GM19240 (cell line): ENCODE data around the gene KCNQ5.

Source experiments
- DNase-seq: peaks from one replicate; pipeline ENCODE4 v3.0.0; 2011; ENCODE audit warnings: low spot score; ENCODE audit not compliant: insufficient read length

The KCNQ5 gene

GRCh38 chr6:72639920-72640614 is 18.2 kb downstream of the KCNQ5 start:
- DNase-seq: no peak

DNA sequence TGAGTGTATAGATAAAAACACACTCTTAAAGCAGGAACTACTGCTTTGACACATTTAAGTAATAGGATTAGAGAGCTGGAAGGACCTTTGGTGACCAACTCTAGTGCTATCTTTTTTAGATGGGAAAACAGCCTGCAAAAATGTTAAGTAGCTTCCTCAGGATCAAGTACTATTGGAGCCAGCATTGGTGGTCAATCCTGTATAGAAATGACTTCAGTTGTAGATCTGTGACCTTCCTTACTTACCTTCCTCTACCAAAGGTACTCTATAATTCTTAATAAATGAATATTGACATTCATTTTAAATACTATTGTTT is 18.7 kb downstream of the KCNQ5 start:
- no peak for DNase-seq

DNA sequence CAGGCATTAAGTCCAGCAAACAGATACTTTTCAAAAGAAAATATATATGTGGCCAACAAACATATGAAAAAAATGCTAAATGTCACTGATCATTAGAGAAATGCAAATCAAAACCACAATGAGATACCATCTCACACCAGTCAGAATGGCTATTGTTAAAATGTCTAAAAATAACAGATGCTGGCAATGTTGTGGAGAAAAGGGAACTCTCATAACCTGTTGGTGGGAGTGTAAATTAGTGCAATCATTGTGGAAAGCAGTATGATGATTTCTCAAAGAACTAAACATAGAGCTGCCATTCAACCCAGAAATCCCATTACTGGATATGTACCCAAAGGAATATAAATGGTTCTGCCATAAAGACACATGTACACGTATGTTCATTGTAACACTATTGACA is 20.6 kb downstream of the KCNQ5 start:
- DNase-seq: no peak

GRCh38 chr6:72643214-72643613 is 21.4 kb downstream of the KCNQ5 start:
- DNase-seq: no peak

DNA sequence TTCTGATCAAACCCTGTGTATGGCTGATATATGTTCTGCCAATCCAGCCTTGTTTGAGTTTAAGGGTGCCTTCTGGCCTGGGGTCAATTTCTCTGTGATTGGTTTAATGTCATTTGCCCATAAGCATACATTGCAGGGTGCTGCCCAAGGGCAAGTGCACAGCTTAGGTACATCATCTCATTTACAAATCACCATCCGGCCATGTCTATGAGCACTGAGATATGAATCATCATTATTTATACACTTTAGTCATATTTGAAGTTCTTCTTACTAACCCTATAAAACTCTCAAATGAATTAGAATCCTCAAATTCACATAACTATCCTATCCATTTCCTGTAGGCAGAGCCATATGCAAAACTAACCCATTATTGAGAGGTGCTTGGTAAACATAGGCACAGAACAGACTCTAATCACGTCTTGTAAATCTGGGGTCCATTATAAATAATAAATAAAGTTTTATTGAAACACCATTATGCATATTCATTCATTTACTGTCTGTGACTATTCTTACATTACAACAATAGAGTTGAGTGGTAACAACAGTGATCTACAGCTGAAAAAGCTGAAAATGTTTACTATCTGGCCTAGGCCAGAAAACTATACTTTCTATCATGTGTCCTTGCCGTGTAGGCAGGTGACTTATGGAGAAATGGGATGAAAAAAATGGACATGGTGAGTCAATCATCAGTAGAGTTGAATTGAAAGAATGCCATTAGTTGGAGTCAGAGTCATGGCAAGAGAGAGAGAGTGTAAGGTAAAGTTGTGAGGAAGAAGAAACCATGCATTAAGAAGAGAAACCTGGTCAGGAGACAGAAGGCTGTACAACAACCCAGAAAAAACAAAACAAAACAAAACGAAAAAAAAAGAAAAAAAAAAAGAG is 25.0 kb downstream of the KCNQ5 start:
- DNase-seq: no peak

GRCh38 chr6:72647489-72647888 is 25.6 kb downstream of the KCNQ5 start:
- no peak for DNase-seq

DNA sequence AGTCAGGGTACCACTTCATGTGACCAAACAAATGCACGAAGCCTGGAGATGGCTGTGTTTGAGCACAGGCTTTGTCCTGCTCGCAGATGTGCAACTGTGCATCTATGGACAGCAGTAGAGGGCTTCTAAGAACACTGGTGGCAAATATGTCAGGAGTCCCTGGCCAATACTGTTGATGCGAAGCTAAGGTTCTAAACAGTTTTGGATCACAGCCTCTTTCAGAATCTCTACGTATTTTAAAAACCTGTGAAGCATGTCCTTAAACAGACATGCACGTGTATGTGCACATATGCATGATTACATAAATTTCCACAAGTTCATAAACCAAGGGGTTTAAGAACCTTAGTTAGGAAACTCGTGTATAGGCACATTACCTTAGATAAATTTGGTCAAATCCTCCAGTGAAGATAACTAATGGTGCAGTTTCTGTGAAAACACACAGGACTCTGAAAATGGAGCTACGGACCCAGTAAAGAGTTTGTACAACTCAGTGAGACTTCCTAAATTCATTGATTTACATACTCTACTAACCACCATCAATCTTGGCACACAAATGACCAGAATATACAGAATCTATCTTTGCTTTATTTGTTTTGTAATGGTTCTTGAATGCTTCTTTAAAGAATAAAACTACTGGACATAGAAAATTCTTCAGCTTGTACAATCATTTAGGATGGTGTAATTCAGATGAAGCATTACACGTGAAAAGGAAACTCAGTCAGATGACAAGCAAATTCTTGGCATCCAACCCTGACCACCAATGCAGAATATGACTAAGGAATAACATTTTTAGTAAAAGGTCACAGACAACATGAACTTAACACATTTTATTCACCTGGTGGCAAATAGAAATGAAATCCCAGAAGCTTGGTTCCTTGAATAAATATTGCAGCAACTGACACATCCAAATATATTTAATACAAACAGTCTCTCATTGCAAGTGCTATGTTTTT is 27.4 kb downstream of the KCNQ5 start:
- no peak for DNase-seq

DNA sequence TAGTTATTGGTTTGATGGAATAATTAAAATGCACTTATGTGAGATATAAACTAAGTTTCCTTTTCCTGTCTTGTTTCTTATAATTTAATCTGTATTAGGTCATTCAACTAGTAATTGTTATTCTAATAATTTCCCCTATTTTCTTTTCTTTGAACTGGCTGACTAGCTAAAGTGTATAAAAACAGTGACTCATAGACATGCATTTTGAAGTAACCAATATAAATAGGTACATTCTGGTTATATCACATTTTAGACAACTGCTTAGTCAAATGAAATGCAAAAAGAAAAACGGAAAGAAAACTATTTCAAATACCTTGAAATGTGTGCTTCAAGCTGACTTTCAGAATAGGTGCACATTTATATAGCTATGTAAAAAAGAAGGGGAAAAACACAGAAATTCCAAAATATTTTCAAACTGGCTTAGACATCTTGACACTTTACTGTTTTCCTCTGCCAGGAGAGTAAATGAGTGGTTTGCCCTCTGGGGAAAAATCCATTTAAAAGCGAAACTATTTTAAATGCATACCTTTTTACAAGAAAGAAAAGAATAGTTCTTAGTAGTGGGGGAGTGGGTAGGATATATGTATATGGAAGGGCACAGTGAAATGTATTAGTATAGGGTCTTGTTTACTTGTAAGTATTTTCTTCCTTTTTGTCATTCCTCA is 28.3 kb downstream of the KCNQ5 start:
- no peak for DNase-seq

GRCh38 chr6:72651174-72651573 is 29.3 kb downstream of the KCNQ5 start:
- DNase-seq: no peak

GRCh38 chr6:72651967-72652956 is 30.4 kb downstream of the KCNQ5 start:
- DNase-seq: no peak

DNA sequence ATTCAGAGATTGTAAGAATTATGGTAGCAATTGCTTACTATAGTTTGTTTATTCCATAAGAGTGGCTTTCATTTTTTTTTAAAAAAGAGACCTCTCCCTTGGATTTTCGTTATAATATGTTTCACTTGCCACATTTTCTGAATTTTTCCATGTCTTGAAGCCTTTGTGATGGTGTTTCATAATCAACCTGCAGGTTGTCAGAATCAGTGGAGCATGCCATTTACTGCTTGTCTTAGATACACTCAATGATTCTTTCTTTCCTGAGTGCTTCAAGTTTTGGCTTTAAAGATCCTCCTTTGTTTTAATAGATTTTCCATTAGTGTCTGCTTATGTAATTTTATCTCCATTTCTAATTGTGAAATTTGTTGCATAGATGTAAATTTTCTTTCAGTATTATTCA is 31.2 kb downstream of the KCNQ5 start:
- DNase-seq: no peak

DNA sequence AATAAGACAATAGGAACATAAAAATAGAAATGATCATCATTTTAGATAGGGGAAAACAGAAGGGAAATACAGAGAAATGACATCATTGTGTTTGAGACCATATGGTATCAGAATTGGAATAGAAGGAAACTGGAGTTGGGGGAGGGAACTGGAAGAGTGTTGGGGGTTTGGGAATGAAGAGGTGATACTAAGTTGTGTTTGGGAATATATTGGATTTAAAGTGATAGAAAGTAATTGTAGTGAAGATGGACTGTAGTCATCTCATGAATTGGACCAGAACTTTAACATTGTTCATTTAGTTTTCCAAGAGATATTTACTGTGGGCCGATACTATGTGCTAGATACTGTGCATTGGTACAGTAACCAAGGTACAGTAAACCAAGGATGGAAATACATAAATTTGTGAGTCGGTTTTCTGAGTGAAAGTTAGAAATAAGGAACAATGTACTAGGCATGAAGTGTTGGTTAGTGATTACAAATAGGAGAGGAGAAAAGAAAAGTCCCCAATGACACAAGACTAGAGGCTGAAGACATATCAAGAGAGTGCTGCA is 32.3 kb downstream of the KCNQ5 start:
- DNase-seq: no peak

GRCh38 chr6:72657407-72658197 is 35.7 kb downstream of the KCNQ5 start:
- DNase-seq: no peak

DNA sequence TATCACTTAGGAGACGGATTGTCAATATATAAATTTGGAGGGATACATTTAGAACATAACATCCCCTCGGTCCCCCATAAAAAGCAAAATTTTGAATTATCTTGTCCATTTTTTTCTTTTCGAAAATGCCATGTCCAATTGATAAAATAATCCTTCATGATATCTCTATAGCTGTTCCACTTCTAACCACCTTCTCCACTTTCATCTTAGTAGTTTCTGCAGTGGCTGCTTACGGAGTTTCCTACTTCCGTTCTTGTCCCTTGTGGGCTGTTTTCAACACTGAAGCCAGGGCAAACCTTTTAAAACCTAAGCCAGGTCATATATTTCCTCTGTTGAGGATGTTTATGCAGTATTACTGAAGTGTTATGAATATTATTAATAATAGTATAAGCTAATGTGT is 37.9 kb downstream of the KCNQ5 start:
- DNase-seq: no peak

- no peak for DNase-seq
Measured at GRCh38 chr6:72661411-72661810, 39.5 kb downstream of the KCNQ5 start.

GRCh38 chr6:72665599-72665998 is 43.7 kb downstream of the KCNQ5 start:
- no peak for DNase-seq

DNA sequence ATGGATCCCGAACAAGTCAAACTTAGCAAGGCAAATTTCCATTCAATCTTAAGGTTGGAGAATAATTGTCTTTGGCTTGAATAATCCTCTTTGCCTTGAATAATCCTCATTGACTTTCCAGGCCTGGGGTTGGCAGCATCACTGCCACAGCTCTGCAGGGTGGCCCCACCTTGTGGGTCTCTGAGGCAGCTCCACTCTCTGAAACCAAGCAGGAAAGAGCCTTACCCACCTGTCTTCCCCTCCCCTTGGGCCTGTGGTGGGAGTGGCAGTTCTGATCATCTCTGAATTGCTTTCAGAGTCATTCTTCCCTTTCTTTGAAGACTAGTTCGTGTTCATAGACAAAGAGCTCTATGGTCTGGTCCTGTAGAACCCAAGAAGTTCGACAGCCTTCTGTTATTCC is 47.5 kb downstream of the KCNQ5 start:
- no peak for DNase-seq

DNA sequence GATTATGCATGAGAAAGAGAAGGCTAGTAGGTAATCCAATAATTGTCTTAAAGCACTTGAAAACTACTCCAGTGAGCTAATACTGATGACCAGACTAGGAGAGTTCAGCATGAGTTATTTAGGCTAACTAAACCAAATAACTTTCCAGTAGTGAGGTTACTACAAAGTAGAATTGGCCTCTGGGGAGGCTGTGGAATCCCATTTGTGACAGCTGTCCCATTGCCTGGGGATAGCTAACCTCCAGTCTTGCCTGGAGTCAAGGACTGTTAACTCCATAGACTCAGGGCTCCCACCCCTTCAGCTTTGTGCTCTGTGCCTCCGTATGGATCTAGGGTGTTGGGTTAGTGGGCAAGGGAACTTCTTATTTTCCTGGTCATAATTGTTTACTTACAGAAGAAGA is 51.0 kb downstream of the KCNQ5 start:
- no peak for DNase-seq

DNA sequence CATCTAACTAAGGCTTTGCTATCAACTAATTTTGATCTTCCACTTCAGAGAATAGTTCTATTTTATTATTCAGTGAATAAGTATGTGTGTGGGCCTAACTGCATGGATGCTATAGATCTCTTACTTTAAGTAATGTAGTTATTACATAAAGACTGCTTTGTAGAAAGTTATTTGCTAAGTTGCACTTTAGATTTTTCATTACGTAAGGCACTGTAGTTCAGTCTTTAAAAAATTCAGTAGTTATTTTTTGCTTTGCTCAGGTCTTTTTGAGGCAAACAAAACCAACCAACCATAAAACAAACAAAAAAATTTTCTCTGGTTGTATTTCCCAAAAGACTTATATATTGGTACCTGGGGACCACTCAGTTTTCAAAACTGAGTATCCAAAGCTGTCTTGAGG is 53.0 kb downstream of the KCNQ5 start:
- DNase-seq: no peak
